HS-27A (cell line): ENCODE data around the gene HELQ.
"Not testable (repeated sequence)": the region's sequence is repeated elsewhere in the genome, so short reads cannot be mapped to it uniquely, and the experiment has no call there.

Source experiments
- DNase-seq: peaks from one replicate; pipeline ENCODE4 v3.0.0-alpha.2; 2012; ENCODE audit warnings: low read depth, missing footprints

HELQ gene

DNA sequence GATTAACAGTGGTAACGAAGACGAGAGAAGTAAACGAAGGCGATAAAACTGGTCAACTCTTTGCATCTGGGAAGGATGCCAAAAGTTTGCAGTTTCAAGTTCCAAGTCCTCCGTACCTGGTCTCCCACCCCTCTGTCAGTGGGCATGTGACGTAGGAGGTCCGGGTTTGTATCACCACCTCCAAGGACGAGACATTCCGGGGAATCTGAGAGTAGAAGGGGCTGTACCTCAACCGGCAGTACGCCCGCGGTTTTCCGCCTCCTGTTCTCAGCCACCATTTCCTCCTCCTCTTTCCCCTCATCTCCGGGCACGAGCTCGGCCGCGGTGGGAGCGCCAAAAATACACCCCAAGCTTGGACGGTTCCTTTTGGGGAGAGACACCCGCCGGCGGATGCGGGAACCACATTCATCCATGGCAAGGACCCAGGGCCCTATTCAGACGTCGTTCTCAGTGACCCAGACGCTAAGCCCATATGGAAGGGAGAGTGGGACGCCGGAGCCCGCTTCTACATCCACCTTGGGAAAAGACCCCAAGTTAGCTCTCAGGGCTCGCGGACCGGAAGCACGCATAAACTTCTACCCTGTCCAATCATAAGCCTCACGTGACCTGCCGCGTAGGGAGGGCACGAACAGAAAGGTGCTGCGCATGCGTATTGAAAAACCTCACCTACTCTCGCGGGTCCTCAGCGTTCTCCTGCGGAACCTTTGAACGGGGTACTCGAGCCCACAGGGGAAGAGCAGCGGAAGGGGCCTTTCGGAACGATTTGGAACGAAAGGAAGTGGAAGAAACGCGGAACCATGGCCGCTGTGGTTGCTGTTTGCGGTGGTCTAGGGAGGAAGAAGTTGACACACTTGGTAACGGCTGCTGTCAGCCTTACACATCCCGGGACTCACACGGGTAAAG lies at the start of gene HELQ, which contains the start of gene MRPS18C:
HELQ (minus strand) TSS at position 543 of the 903 bp plus-strand sequence; CDS start at position 413, 130 bp downstream.
MRPS18C (plus strand) TSS at position 778 of the 903 bp plus-strand sequence; CDS start at position 798, 20 bp downstream.
- peak; percentile 96 for DNase-seq

DNA sequence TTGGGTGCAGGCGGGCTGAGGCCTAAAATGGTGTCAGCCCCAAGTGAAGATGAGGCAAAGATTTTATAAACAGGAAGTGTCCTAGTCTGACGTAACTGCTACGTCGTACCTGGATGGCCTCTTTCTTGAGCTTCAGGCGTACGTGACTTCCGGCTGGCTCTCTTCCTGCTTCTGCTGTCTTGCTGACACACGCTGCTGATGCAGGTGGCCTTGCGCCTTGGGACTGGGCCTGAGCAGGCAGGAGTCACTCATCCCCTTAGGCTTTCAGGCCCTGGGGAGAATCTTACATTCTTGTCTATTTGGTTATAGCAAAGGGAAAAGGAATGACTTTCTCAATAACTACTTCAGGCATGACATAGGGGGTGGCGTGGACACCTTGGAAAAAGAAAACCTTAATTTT lies 49.4 kb upstream of the HELQ start:
- DNase-seq: no peak

DNA sequence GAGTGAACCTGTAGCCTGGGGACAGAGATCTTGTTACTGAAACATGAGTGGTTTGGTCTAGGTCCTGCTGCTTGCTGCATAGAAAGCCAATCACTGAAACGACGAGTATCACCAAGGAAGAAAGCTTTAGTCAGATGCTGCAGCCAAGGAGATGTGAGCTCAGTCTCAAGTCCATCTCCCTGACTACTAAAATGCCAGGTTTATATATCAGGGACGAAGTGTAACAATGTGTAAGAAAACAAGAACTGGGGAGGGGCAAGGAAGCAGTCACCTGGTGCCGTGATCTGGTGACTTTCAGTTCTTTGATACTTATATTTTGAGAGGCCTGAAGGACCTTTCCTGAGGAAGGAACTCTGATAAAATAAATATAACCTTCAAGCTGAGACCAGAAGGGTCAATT lies 48.9 kb upstream of the HELQ start:
- no peak for DNase-seq

DNA sequence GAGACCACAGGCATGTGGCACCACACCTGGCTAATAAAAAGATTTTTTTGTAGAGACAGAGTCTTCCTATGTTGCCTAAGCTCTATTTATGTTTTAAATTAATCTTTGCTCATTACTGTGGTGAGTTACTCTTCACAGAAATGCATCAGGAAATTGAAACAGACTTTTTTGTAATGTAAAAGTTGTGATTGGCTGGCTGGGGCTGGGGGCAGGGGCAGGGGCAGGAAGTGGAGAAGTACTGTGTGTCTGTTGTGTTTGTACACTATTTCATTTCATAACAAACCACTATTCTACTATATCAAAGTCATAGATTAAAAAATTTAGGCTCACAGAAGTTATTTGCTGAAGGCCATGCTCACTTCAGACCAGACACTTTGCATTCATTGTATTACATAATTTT lies 48.4 kb upstream of the HELQ start:
- DNase-seq: no peak

GRCh38 chr4:83501671-83502070 lies 46.0 kb upstream of the HELQ start:
- DNase-seq: not testable (repeated sequence)

DNA sequence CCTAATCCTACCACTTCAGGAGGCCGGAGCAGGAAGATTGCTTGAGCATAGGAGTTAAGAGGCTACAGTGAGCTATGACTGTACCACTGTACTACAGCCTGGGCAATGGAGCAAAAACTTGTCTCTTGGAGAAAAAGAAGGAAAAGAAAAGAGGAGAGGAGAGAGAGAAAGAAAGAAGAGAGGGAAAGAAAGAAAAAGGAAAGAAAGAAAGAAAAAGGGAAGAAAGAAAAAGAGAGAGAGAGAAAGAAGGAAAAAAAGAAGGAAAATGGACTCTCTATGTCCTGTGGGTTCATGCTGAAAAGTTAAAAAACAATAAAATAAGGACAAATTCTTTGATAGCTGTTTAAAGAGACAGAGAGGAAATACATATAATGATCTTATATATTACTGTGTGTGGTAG lies 42.6 kb upstream of the HELQ start:
- no peak for DNase-seq

DNA sequence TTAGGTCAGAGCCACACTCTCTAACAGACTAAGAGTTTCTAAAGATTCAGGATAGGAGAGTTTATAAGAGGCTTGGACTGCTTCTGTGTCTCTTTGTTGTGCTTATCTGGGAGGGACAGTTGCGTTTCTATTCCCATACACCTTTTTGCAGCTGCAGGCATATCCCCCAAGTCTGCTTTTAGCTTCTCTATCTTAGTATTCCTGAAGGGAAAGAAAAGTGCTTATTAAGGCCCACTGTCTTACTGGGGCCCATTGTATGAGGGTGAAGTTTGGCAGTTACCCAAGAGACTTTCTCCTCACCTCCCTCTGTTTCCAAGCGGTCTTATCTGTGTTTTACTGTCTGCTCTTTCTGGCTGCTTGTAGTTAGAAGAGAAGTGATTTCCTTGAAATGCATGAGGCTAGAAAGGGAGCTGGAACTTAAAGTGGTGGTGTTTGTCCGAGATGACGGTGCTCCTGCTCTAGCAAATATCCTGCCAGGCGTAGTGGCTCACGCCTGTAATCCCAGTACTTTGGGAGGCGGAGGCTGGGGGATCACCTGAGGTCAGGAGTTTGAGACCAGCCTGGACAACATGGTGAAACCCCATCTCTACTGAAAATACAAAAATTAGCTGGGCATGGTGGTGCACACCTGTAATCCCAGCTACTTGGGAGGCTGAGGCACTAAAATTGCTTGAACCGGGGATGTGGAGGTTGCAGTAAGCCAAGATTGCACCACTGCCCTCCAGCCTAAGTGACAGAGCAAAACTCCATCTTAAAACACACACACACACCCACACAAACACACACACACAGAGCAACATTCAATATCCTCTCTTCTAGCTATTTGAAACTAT lies 40.7 kb upstream of the HELQ start:
- not testable (repeated sequence) for DNase-seq

- DNase-seq: no peak
These were observed 35.3 kb upstream of the HELQ start for GRCh38 chr4:83490876-83491450.

GRCh38 chr4:83489711-83490326 lies 34.2 kb upstream of the HELQ start:
- no peak for DNase-seq

- DNase-seq: no peak
These were observed 31.0 kb upstream of the HELQ start for GRCh38 chr4:83486457-83487129.

- DNase-seq: peak; percentile 71
These were observed 29.2 kb upstream of the HELQ start, which contains the start of gene ABRAXAS1 for GRCh38 chr4:83484500-83485461. Gene ABRAXAS1, minus strand, starts transcription at chr4:83485100. Its CDS starts 28 bp downstream, at chr4:83485072.

GRCh38 chr4:83473966-83474365 lies 18.3 kb upstream of the HELQ start:
- no peak for DNase-seq

DNA sequence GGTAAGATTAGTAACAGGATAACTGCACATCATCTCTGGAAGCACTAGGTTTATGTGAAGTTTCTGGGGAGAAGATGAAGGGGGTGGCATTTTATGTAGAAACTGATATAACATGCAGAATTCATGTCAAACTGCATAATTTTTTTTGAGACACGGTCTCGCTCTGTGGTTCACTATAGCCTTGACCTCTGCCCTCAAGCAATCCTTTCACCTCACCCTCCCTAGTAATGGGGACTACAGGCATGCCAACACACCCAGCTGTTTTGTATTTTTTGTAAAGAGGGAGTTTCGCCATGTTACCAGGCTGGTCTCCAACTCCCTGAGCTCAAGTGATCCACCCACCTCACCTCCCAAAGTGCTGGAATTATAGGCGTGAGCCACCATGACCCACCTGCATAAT lies 17.8 kb upstream of the HELQ start:
- no peak for DNase-seq

GRCh38 chr4:83456184-83456501 lies 520 bp upstream of the HELQ start:
- no peak for DNase-seq

DNA sequence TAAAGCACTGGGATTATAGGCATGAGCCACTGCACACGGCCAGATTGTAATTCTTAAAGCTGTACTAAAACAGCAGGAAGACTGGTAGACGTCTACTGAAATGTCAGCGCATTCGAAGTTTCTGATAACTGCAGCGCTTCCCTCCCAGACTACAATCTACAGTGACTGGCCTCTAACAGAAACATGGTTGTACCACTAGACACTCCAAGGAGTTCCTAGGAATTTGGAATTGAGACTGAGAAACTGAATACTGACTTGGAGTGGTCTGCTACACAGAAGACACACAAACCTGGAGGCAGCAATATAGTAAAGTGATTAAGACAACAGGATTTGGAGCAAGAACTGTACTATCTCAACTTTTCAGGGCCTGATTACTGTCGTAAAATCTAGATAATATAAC lies 937 bp downstream of the HELQ start:
- DNase-seq: no peak

GRCh38 chr4:83449009-83449408 lies 6.6 kb downstream of the HELQ start:
- DNase-seq: no peak

GRCh38 chr4:83440899-83441298 lies 14.7 kb downstream of the HELQ start:
- no peak for DNase-seq

DNA sequence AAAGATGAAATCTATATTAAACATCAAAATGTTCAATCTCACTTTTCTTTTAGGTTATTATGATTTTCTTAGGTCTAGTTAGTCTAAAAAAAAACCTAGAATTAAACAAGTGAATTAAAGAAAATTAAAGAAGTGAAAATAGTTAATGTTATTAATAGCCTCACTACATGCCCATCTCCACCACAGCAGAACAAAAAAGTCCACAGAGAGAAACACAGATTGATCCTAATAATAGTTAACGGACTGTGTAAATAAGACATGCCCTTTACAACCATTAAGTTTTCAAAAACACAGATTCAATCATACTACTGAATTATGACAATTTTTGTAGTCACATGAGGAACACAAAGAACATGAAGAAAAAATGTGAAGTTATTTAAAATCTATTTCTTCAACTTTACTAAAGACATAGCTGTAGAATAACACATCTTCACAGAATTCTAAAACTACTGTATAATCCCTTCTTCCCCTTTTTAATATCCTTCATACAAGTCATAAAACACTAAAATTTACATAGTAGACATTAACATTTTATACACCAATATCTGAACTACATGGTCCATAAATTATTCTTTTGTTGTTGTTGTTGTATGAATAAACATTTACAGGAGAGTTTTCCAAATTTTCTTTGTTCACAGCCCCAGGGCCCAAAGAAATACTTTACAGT lies 15.3 kb downstream of the HELQ start:
- DNase-seq: no peak

DNA sequence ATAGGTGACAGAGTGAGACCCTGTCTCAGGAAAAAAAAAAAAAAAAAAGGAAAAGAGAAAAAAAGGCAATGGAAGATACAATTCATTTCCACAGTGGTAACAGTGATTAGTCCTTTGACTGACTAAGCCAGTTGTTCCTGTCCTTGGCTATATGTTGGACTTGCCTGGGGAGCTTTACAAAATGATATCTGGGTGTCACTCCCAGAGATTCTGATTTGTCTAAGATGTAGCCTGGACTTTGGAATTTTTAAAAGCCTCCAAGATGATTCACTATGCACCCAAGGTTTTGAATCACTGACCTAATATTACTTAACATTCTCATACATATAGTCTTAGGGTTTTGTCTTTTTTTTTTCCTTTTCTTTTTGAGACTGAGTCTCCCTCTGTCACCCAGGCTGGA lies 16.9 kb downstream of the HELQ start:
- DNase-seq: no peak

- no peak for DNase-seq
These were observed 18.9 kb downstream of the HELQ start for GRCh38 chr4:83436680-83437079.
